ENCODE data around the gene PTPRT.

The PTPRT gene

GRCh38 chr20:42118001-42118400 is 1071.7 kb downstream of the PTPRT start:
- no peak for DNase-seq (ENCODE audit: low read depth in 2 of 2)

GRCh38 chr20:42113236-42113635 is 1076.5 kb downstream of the PTPRT start:
- DNase-seq (ENCODE audit: low read depth in 2 of 2): no peak

GRCh38 chr20:42112161-42112560 is 1077.5 kb downstream of the PTPRT start:
- DNase-seq (ENCODE audit: low read depth in 2 of 2): no peak

- no peak for DNase-seq (ENCODE audit: low read depth in 2 of 2)
Observed at GRCh38 chr20:42111349-42111748, 1078.4 kb downstream of the PTPRT start.

- no peak for DNase-seq (ENCODE audit: low read depth in 2 of 2)
Observed at GRCh38 chr20:42110301-42110700, 1079.4 kb downstream of the PTPRT start.

GRCh38 chr20:42102000-42102399 is 1087.7 kb downstream of the PTPRT start:
- no peak for DNase-seq (ENCODE audit: low read depth in 2 of 2)

- DNase-seq (ENCODE audit: low read depth in 2 of 2): no peak
Observed at GRCh38 chr20:42100137-42100704, 1089.5 kb downstream of the PTPRT start.

- DNase-seq (ENCODE audit: low read depth in 2 of 2): no peak
Observed at GRCh38 chr20:42099101-42099500, 1090.6 kb downstream of the PTPRT start.

- DNase-seq (ENCODE audit: low read depth in 2 of 2): no peak
Observed at GRCh38 chr20:42098418-42098817, 1091.3 kb downstream of the PTPRT start.

- no peak for DNase-seq (ENCODE audit: low read depth in 2 of 2)
Observed at GRCh38 chr20:42097741-42098140, 1092.0 kb downstream of the PTPRT start.

- no peak for DNase-seq (ENCODE audit: low read depth in 2 of 2)
Observed at GRCh38 chr20:42095221-42095620, 1094.5 kb downstream of the PTPRT start.

GRCh38 chr20:42093542-42094440 is 1095.9 kb downstream of the PTPRT start:
- no peak for DNase-seq (ENCODE audit: low read depth in 2 of 2)

GRCh38 chr20:42093041-42093440 is 1096.7 kb downstream of the PTPRT start:
- no peak for DNase-seq (ENCODE audit: low read depth in 2 of 2)

GRCh38 chr20:42085366-42085765 is 1104.3 kb downstream of the PTPRT start:
- DNase-seq (ENCODE audit: low read depth in 2 of 2): no peak

GRCh38 chr20:42083280-42083679 is 1106.4 kb downstream of the PTPRT start:
- DNase-seq (ENCODE audit: low read depth in 2 of 2): no peak

GRCh38 chr20:42082611-42083010 is 1107.1 kb downstream of the PTPRT start:
- no peak for DNase-seq (ENCODE audit: low read depth in 2 of 2)

- no peak for DNase-seq (ENCODE audit: low read depth in 2 of 2)
Observed at GRCh38 chr20:42080956-42081355, 1108.8 kb downstream of the PTPRT start.

- DNase-seq (ENCODE audit: low read depth in 2 of 2): no peak
Observed at GRCh38 chr20:42074944-42075343, 1114.8 kb downstream of the PTPRT start.

GRCh38 chr20:42067596-42067995 is 1122.1 kb downstream of the PTPRT start:
- no peak for DNase-seq (ENCODE audit: low read depth in 2 of 2)

- DNase-seq (ENCODE audit: low read depth in 2 of 2): no peak
Observed at GRCh38 chr20:42067174-42067573, 1122.5 kb downstream of the PTPRT start.

GRCh38 chr20:42063141-42063540 is 1126.6 kb downstream of the PTPRT start:
- DNase-seq (ENCODE audit: low read depth in 2 of 2): no peak

- no peak for DNase-seq (ENCODE audit: low read depth in 2 of 2)
Observed at GRCh38 chr20:42053350-42053749, 1136.4 kb downstream of the PTPRT start.

GRCh38 chr20:42051921-42052320 is 1137.8 kb downstream of the PTPRT start:
- DNase-seq (ENCODE audit: low read depth in 2 of 2): no peak
